Muscle layer of colon (tissue), 2 donors: ENCODE data around the gene THAP4.

Experiments
- H3K27ac ChIP-seq: one replicate; pipeline ENCODE4 v1.7.0; 2013; ENCODE audit warnings: low read depth, mild to moderate bottlenecking, low read length, moderate library complexity
- H3K27me3 ChIP-seq, 2 donors: one replicate each; pipeline ENCODE4 v1.7.0; 2013; ENCODE audit warnings: low read length in 2 of 2, mild to moderate bottlenecking in 2 of 2; ENCODE audit not compliant: insufficient read depth in 2 of 2, control insufficient read depth in 1 of 2
- H3K36me3 ChIP-seq: one replicate; pipeline ENCODE4 v1.7.0; 2013; ENCODE audit warnings: mild to moderate bottlenecking, low read length; ENCODE audit not compliant: insufficient read depth
- H3K4me1 ChIP-seq: one replicate; pipeline ENCODE4 v1.7.0; 2013; ENCODE audit warnings: mild to moderate bottlenecking, low read length; ENCODE audit not compliant: insufficient read depth
- H3K4me3 ChIP-seq, 2 donors: one replicate each; pipeline ENCODE4 v1.7.0; 2013; ENCODE audit warnings: low read length in 2 of 2, low read depth in 1 of 2, mild to moderate bottlenecking in 1 of 2, moderate library complexity in 1 of 2
- H3K9ac ChIP-seq: one replicate; pipeline ENCODE4 v1.7.0; 2013; ENCODE audit warnings: low read length
- H3K9me3 ChIP-seq: one replicate; pipeline ENCODE4 v1.7.0; 2013; ENCODE audit warnings: mild to moderate bottlenecking, low read length
- donor health status: abdominal sarcoma.
- donor health status: Adenocarcinoma of cecum.

The THAP4 gene

DNA sequence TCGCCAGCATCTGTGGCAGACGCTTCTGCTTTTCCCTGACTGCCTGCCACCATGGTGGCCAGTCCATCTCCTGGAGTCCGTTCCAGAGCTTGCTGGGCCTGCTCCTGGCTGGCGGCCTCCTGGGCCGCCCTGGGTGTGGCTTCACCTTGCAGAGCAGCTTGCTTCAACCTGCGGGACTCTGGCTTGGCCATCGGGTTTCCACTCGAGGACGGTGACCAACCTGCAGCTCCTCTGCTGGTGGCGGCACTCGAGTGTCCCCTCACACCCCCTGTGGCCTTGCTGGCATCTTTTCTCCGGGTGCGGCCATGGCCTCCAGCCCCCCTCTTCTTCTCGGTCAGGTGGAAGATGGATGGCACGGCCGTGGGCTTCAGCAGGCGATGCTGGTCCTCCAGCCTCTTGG, 3.4 kb downstream of the THAP4 start:
- H3K9ac ChIP-seq, result no peak overlapping the region
- no peaks in the 10 kb centered on the region for H3K9me3 ChIP-seq
- H3K4me3 ChIP-seq, result no peak overlapping the region
- H3K27me3 ChIP-seq, result no peaks in the 10 kb centered on the region
- peaks cover 24% of the 10 kb centered on the region for H3K4me1 ChIP-seq
- H3K36me3 ChIP-seq, result peaks cover 42% of the 10 kb centered on the region
- H3K27ac ChIP-seq, result no peak overlapping the region

DNA sequence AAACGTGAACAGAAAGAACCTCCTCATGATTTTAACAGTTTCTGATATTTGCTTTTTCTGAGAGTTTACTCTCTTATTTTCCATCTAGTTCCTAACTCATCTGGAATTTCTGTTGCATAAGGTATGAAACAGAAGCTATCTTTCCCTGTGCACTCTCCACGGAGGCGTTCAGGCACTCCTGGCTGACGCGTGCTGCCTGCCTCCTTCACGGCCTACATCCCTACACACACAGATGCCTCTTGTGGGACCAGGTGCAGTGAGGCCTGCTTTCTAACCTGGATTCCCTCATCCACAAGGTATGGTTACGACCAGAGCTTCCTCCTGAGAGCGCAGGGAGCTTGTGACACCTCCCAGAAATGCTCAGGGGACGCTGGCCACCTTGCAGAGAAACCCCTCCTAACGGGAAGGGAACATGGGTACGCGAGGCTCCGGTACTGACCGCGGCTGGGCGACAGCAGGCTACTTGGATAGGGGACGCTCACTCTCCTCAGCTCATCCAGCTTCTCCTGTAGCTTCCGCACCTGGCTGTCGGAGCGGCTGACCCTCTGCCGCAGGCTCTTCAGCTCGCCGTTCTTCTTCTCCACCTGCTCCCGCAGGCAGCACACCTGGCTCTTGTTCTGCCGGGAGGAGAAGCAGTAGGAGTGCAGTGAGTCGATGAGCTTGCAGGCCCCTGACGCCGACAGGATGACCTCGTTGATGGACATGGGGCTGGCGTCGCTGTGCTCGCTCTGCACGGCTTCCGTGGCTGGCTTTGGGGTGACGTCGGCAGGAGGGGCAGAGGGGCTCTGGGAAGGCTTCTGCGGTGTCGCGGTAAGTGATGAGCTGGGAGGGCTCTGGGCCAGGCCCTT, 4.3 kb downstream of the THAP4 start:
- H3K9me3 ChIP-seq, result no peaks in the 10 kb centered on the region
- H3K36me3 ChIP-seq, result peaks cover 42% of the 10 kb centered on the region
- H3K27ac ChIP-seq, result no peak overlapping the region
- H3K4me3 ChIP-seq, result no peak overlapping the region
- H3K4me1 ChIP-seq, result peaks cover 20% of the 10 kb centered on the region
- H3K27me3 ChIP-seq, result no peaks in the 10 kb centered on the region
- H3K9ac ChIP-seq, result no peak overlapping the region

DNA sequence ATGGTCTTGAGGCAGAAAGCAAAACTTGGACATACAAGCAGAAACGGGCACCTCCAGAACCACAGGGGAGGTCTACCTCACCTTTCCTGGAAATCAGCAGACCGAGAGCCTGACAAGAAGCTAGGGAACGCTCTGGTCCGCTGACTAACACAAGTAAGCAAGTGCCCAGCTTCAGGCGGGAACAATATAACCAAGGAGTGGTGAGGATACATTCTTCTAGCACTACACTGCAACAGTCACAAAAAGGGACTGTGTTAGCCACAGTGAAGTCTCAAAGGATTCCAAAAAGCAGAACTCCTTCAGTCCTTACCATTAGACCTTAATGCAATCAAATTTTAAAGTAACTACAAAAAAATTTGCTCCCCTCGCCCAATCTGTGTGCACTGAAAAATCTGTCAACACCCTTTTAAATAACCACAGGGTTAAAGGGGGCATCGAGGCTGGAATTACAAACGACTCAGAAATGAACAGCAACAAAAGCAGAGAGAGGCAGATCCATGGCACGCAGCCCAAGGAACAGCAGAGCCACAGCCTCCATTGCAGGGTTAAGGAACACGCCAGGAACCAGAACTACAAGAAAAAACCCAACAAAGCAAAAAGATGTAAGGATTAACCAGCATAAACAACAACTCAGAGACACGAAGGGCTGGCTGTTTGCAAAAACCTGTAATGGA, 7.1 kb downstream of the THAP4 start:
- no peak overlapping the region for H3K9ac ChIP-seq
- no peaks in the 10 kb centered on the region for H3K27me3 ChIP-seq
- H3K36me3 ChIP-seq, result peaks cover 42% of the 10 kb centered on the region
- H3K4me3 ChIP-seq, result no peak overlapping the region
- H3K4me1 ChIP-seq, result peaks cover 8% of the 10 kb centered on the region
- H3K27ac ChIP-seq, result no peak overlapping the region
- H3K9me3 ChIP-seq, result no peaks in the 10 kb centered on the region

DNA sequence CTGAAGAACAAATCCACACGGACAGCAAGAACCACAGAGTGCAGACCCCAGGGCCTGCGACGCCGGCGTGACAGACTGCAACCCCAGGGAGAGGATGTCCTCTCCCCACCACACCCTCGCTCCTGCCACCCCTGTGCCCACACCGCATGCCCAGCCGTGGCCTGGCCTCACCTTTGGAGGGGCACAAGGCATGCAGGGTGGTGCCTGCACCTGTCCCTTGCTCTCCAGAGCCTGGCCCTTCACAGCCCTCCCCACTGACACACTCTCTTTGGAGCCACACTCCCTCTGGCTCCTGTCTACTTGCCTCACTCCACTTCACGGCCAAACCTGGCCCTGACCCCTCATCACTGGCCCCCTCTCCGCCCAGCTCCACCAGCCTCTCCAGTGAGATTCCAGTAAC, 9.3 kb downstream of the THAP4 start:
- no peak overlapping the region for H3K4me3 ChIP-seq
- H3K27me3 ChIP-seq, result no peaks in the 10 kb centered on the region
- H3K36me3 ChIP-seq, result peaks cover 25% of the 10 kb centered on the region
- no peaks in the 10 kb centered on the region for H3K9me3 ChIP-seq
- no peak overlapping the region for H3K9ac ChIP-seq
- H3K27ac ChIP-seq, result no peak overlapping the region
- H3K4me1 ChIP-seq, result no peaks in the 10 kb centered on the region

DNA sequence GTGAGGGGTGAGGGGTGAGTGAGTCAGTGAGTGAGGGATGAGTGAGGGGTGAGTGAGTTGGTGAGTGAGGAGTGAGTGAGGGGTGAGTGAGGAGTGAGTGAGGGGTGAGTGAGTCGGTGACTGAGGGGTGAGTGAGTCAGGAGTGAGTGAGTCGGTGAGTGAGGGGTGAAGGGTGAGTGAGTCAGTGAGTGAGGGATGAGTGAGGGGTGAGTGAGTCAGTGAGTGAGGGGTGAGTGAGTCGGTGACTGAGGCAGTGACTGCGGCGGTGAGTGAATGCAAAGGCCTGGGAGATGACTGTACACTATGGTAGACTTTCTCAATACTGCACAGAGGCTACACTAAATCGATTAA, 16.6 kb downstream of the THAP4 start:
- Histone ChIP-seq H3K36me3 (no peaks in the 10 kb centered on the region), H3K9me3 (no peaks in the 10 kb centered on the region), H3K4me3 (no peak overlapping the region), H3K27me3 (no peaks in the 10 kb centered on the region), H3K9ac (no peak overlapping the region), H3K27ac (no peak overlapping the region), H3K4me1 (no peaks in the 10 kb centered on the region)

DNA sequence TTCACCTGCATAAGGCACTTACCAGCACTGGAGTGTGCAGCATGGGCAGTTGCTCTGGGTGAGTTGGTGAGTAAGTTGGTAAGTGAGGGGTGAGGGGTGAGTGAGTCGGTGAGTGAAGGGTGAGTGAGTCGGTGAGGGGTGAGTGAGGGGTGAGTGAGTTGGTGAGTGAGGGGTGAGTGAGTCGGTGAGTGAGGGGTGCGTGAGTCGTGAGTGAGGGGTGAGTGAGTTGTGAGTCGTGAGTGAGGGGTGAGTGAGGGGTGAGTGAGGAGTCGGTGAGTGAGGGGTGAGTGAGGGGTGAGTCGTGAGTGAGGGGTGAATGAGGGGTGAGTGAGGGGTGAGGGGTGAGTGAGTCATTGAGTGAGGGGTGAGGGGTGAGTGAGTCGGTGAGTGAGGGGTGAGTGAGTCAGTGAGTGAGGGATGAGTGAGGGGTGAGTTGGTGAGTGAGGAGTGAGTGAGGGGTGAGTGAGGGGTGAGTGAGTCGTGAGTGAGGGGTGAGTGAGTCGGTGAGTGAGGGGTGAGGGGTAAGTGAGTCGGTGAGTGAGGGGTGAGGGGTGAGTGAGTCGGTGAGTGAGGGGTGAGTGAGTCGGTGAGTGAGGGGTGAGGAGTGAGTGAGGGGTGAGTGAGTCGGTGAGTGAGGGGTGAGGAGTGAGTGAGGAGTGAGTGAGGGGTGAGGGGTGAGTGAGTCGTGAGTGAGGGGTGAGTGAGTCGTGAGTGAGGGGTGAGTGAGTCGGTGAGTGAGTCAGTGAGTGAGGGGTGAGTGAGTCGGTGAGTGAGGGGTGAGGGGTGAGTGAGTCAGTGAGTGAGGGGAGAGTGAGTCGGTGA, 17.1 kb downstream of the THAP4 start:
- no peaks in the 10 kb centered on the region for H3K27me3 ChIP-seq
- no peaks in the 10 kb centered on the region for H3K9me3 ChIP-seq
- H3K9ac ChIP-seq, result no peak overlapping the region
- H3K4me3 ChIP-seq, result no peak overlapping the region
- H3K27ac ChIP-seq, result no peak overlapping the region
- no peaks in the 10 kb centered on the region for H3K4me1 ChIP-seq
- H3K36me3 ChIP-seq, result no peaks in the 10 kb centered on the region

DNA sequence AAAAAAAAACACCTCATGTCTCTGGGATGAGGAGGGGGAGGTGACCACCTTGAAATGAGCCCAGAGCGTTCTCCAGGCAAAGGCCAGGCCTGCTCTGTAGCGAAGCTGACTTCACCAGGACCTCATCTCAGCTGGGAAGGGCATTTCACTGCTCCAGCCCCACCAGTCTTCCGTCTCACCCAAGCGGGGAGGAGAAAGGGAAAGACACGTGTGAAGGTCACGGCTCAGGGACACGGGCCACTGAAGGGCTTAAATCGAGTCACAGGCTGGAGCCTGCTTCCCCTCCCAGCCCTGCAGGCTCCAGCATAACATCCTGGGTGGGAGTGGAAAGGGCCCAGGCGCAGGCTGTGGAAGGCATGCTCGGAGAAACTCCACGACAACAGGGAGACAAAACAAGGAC, 18.1 kb downstream of the THAP4 start:
- Histone ChIP-seq H3K27me3 (no peaks in the 10 kb centered on the region), H3K27ac (no peak overlapping the region)

DNA sequence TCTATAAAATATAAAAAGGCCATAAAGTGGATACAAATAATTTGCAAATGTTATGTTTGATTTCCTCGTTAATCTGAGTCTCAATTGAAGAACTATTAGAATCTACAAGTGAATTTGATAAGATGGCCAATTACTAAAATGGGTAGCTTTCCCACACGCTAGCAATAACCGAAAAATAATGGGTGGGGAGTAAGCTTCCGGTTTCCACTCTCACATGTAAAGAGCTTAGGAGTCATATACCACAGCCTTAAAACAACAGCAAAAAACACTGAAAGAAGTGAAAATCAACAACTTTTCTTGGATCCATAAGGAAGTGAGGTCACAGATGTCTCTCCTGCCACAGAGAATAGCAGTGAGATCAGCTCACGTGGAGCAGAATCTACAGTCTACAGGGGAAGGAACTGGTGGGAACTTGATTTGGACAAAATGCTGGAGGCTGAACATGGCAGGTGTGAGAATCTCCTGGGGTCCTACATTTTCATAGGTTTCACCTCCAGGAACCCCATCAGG, 18.6 kb downstream of the THAP4 start:
- Histone ChIP-seq H3K27me3 (no peaks in the 10 kb centered on the region), H3K4me1 (no peaks in the 10 kb centered on the region), H3K27ac (no peak overlapping the region), H3K9ac (no peak overlapping the region), H3K9me3 (no peaks in the 10 kb centered on the region), H3K36me3 (no peaks in the 10 kb centered on the region), H3K4me3 (no peak overlapping the region)

More for the DNA sequence above, 18.1 kb downstream of the THAP4 start:
- no peaks in the 10 kb centered on the region for H3K36me3 ChIP-seq
- H3K4me3 ChIP-seq, result no peak overlapping the region
- H3K4me1 ChIP-seq, result no peaks in the 10 kb centered on the region
- no peaks in the 10 kb centered on the region for H3K9me3 ChIP-seq
- no peak overlapping the region for H3K9ac ChIP-seq

DNA sequence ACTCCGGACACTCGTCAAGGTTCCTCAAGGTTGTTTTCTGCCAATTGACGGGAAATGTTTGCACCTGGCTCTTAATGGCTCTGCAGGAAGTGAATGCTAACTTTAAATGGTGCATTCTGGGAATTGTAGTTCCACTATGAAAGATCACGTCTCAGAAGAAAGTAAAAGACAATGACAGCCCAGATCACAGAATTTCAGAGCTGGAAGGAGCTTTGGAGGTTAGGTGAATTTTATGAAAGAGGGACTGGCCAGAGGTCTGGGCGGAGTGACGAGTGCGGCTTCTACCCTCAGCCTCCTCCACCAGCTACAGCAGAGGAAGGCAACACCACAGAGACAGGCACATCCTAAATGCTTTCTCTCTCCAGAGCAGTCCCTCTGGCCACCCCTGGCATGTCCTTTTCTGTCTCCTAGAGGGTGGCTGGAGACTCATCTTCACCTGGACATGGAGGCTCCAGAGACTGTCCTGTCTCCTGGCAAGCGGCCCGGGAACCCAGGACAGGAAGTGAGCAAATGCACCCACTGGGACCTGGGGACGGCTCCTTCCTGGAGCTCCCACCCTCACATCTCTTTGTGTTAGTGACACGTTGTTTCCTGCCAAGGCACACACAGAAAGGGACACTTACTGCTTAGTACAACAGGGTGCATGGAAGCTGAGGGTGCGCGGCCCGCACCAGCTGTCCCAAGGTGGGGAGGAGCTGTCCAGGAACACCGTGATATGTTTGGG, 19.4 kb downstream of the THAP4 start:
- Histone ChIP-seq H3K4me1 (no peaks in the 10 kb centered on the region), H3K4me3 (peak overlapping the region in 1 of 2 donors; percentile 11), H3K9ac (no peak overlapping the region), H3K36me3 (no peaks in the 10 kb centered on the region), H3K9me3 (no peaks in the 10 kb centered on the region), H3K27ac (no peak overlapping the region), H3K27me3 (no peaks in the 10 kb centered on the region)

DNA sequence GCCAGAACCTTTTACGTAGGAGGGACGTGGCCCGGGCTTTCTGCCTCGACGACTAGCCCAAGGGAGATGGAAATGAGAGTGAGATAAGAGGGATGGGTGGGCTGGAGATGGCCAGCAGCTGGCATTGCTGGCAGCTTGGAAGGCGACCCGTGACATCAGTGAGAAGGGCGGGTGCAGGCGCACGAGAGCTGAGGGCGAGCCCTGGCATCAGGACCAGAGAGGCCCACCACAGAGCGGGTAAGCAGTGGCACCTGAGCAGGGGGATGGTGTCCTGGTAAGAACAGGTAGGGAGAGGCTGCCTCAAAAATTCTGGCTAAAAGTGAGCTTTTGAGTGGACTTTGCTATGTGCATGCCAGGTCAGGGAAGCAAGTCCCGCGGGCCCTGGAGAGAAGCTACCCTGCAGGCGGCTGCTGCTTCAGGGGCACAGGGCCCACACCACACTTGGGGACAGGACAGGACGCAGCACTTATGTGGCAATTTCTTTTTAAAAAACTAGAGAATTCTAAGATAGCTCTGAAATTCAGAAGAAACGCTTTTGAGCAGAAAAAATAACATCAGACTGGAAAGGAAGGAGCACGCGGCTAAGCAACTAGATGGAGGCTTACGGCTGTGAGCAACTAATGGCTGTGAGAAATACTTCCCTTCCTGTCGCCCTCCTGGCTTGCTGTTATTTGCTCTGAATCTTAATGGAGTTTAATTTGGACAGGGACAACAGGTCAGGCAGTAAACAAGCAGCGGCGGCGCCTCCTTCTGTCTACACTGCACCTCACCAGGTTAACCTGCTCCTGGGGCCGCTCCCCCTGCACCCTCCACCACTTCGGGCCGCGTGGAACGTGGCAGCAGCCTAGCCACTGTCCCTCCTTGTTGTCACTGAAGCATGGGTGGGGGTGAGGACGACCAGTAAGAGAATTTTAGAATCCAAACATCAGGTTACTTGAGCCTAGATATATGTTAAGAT, 20.5 kb downstream of the THAP4 start:
- Histone ChIP-seq H3K9me3 (no peaks in the 10 kb centered on the region), H3K4me3 (no peak overlapping the region), H3K9ac (no peak overlapping the region), H3K27me3 (no peaks in the 10 kb centered on the region), H3K4me1 (no peaks in the 10 kb centered on the region), H3K27ac (no peak overlapping the region), H3K36me3 (no peaks in the 10 kb centered on the region)
